ENCODE results near the gene FCER2. TPM values are rescaled to one million over a fixed set of nuclear protein-coding genes. Genes with fewer than 3 reads are reported as not detected.
"Not testable (repeated sequence)": the region's sequence is repeated elsewhere in the genome, so short reads cannot be mapped to it uniquely, and the experiment has no call there.

Gene FCER2
- total RNA-seq, 3 donors from 2014 or later (not counting 1 experiment from before 2014, with no cell fraction given) = 0.52 to 1.2 (median 1.0) TPM

GRCh38 chr19:7748171-7748570, 46.2 kb upstream of the FCER2 start:
- ATAC-seq (no peak), DNase-seq (no peak)
- TF ChIP-seq CTCF (IDR thresholded peaks at IDR 0.05) = no peak
- Histone ChIP-seq H3K27ac (ENCODE audit: low read length) (no peak overlapping the region), H3K9me3 (ENCODE audit: control insufficient read depth, insufficient read depth, low read length) (no peaks in the 10 kb centered on the region), H3K27me3 (ENCODE audit: control insufficient read depth, insufficient read depth, low read length) (no peaks in the 10 kb centered on the region), H3K36me3 (ENCODE audit: control insufficient read depth, insufficient read depth, low read length) (no peaks in the 10 kb centered on the region), H3K4me3 (ENCODE audit: low read length) (no peak overlapping the region), H3K4me1 (ENCODE audit: control insufficient read depth, insufficient read depth, low read length) (peaks cover 5% of the 10 kb centered on the region)
- Mint-ChIP-seq H3K4me1 (peaks cover 0 to 5% of the 10 kb centered on the region in 2 donors), H3K27ac (no peak overlapping the region), H3K4me3 (no peak overlapping the region), H3K27me3 (ENCODE audit: low read depth in 2 of 2) (peaks cover 10 to 12% of the 10 kb centered on the region in 2 donors), H3K36me3 (no peaks in the 10 kb centered on the region), H3K9me3 (peaks cover 0 to 3% of the 10 kb centered on the region in 2 donors)
- WGBS (ENCODE audit: insufficient coverage) = 63% methylated on average over 2 of the region's 2 CpGs
- intact Hi-C loops (cut with micrococcal nuclease) = no loop called here

GRCh38 chr19:7746903-7747884, 45.3 kb upstream of the FCER2 start, which contains the start of gene CD209:
Gene CD209, minus strand, starts transcription at chr19:7747534. Its CDS starts 23 bp downstream, at chr19:7747511.
- Mint-ChIP-seq H3K27ac (no peak within 1 kb of the TSS), H3K9me3 (peaks cover 0 to 3% of the 10 kb centered on the region in 2 donors), H3K4me1 (peaks cover 0 to 5% of the 10 kb centered on the region in 2 donors), H3K36me3 (no peaks in the 10 kb centered on the region), H3K4me3 (no peak within 1 kb of the TSS), H3K27me3 (ENCODE audit: low read depth in 2 of 2) (peaks cover 11 to 17% of the 10 kb centered on the region in 2 donors)
- Histone ChIP-seq H3K4me3 (ENCODE audit: low read length) (no peak within 1 kb of the TSS), H3K36me3 (ENCODE audit: control insufficient read depth, insufficient read depth, low read length) (no peaks in the 10 kb centered on the region), H3K9me3 (ENCODE audit: control insufficient read depth, insufficient read depth, low read length) (no peaks in the 10 kb centered on the region), H3K27me3 (ENCODE audit: control insufficient read depth, insufficient read depth, low read length) (no peaks in the 10 kb centered on the region), H3K27ac (ENCODE audit: low read length) (no peak within 1 kb of the TSS), H3K4me1 (ENCODE audit: control insufficient read depth, insufficient read depth, low read length) (peaks cover 5% of the 10 kb centered on the region)
- intact Hi-C loops (cut with micrococcal nuclease) = no loop called here
- ATAC-seq (no peak), DNase-seq (no peak)
- no peak for TF ChIP-seq CTCF (IDR thresholded peaks at IDR 0.05)
- 86% methylated on average over 7 of the region's 7 CpGs for WGBS (ENCODE audit: insufficient coverage)

- H3K9me3 ChIP-seq (ENCODE audit: control insufficient read depth, insufficient read depth, low read length); H3K36me3 ChIP-seq (ENCODE audit: control insufficient read depth, insufficient read depth, low read length); H3K4me3 ChIP-seq (ENCODE audit: low read length); H3K27me3 ChIP-seq (ENCODE audit: control insufficient read depth, insufficient read depth, low read length); H3K4me1 Mint-ChIP-seq; DNase-seq; H3K4me3 Mint-ChIP-seq; ATAC-seq; intact Hi-C loops (cut with micrococcal nuclease); H3K9me3 Mint-ChIP-seq; H3K36me3 Mint-ChIP-seq; H3K27ac ChIP-seq (ENCODE audit: low read length); H3K27ac Mint-ChIP-seq; H3K4me1 ChIP-seq (ENCODE audit: control insufficient read depth, insufficient read depth, low read length): not testable (repeated sequence)
- H3K27me3 Mint-ChIP-seq (ENCODE audit: low read depth in 2 of 2) = peaks cover 13 to 17% of the 10 kb centered on the region in 2 donors
- 93% methylated on average over 4 of the region's 4 CpGs for WGBS (ENCODE audit: insufficient coverage)
These were observed 44.4 kb upstream of the FCER2 start for GRCh38 chr19:7746306-7746705.

- TF ChIP-seq CTCF (IDR thresholded peaks at IDR 0.05) = no peak
- 84% methylated on average over 11 of the region's 12 CpGs for WGBS (ENCODE audit: insufficient coverage)
These were observed 43.1 kb upstream of the FCER2 start for GRCh38 chr19:7744871-7745650.

More at GRCh38 chr19:7744871-7745650, 43.1 kb upstream of the FCER2 start:
- intact Hi-C loops (cut with micrococcal nuclease) = no loop called here
- no peak for ATAC-seq
- H3K27ac ChIP-seq (ENCODE audit: low read length) = no peak overlapping the region
- H3K27me3 ChIP-seq (ENCODE audit: control insufficient read depth, insufficient read depth, low read length) = no peaks in the 10 kb centered on the region
- Mint-ChIP-seq H3K36me3 (no peaks in the 10 kb centered on the region), H3K4me1 (peaks cover 0 to 6% of the 10 kb centered on the region in 2 donors), H3K27me3 (ENCODE audit: low read depth in 2 of 2) (peaks cover 12 to 15% of the 10 kb centered on the region in 2 donors), H3K9me3 (peaks cover 0 to 3% of the 10 kb centered on the region in 2 donors), H3K27ac (no peak overlapping the region), H3K4me3 (no peak overlapping the region)
- no peaks in the 10 kb centered on the region for H3K4me1 ChIP-seq (ENCODE audit: control insufficient read depth, insufficient read depth, low read length)
- no peaks in the 10 kb centered on the region for H3K9me3 ChIP-seq (ENCODE audit: control insufficient read depth, insufficient read depth, low read length)
- DNase-seq = no peak
- no peaks in the 10 kb centered on the region for H3K36me3 ChIP-seq (ENCODE audit: control insufficient read depth, insufficient read depth, low read length)
- no peak overlapping the region for H3K4me3 ChIP-seq (ENCODE audit: low read length)
